Stimulated activated naive CD8-positive, alpha-beta T cell treated with anti-CD3 and anti-CD28 coated beads, Interleukin-15, amount 100 ng/mL, for 72 hours (primary cell): ENCODE measurements around the gene PSMD2.

ENCODE experiments used
- ATAC-seq: fragments of 150-1000 bp; cut with Tn5 transposase; 2 replicates; pipeline ENCODE4 v1.10.0; 2021; ENCODE audit warnings: mild to moderate bottlenecking, moderate library complexity
- DNase-seq, 2 donors: peaks; one replicate each; pipeline ENCODE4 v3.0.0; 2021 to 2022
- H3K27ac Mint-ChIP-seq, 2 donors: one replicate each; pipeline ENCODE4 v1.8.0; 2022; ENCODE audit warnings: mild to moderate bottlenecking in 2 of 2, mixed read lengths in 2 of 2, moderate library complexity in 2 of 2
- H3K27me3 Mint-ChIP-seq: one replicate; pipeline ENCODE4 v1.8.0; 2022; ENCODE audit warnings: mixed read lengths
- H3K4me1 Mint-ChIP-seq: one replicate; pipeline ENCODE4 v1.8.0; 2022; ENCODE audit warnings: mild to moderate bottlenecking, mixed read lengths
- H3K4me3 Mint-ChIP-seq, 2 donors: one replicate each; pipeline ENCODE4 v1.8.0; 2022; ENCODE audit warnings: mild to moderate bottlenecking in 2 of 2, mixed read lengths in 2 of 2, moderate library complexity in 1 of 2
- H3K9me3 Mint-ChIP-seq, 2 donors: one replicate each; pipeline ENCODE4 v1.8.0; 2022; ENCODE audit warnings: mixed read lengths in 2 of 2

PSMD2 gene

GRCh38 chr3:184299488-184300377 lies 692 bp downstream of the PSMD2 start:
- Mint-ChIP-seq H3K9me3 (no peaks in the 10 kb centered on the region), H3K4me1 (peaks cover 28% of the 10 kb centered on the region), H3K27me3 (no peaks in the 10 kb centered on the region), H3K27ac (peak overlapping the region; percentile 86 to 99), H3K4me3 (peak overlapping the region; percentile 86 to 89)
- ATAC-seq (no peak), DNase-seq (no peak)

GRCh38 chr3:184300378-184300720 lies 1.3 kb downstream of the PSMD2 start:
- Mint-ChIP-seq H3K9me3 (no peaks in the 10 kb centered on the region), H3K4me1 (peaks cover 28% of the 10 kb centered on the region), H3K27me3 (no peaks in the 10 kb centered on the region), H3K27ac (no peak overlapping the region), H3K4me3 (peak overlapping the region; percentile 86 to 89)
- DNase-seq = no peak
- no peak for ATAC-seq

- Mint-ChIP-seq H3K27me3 (no peaks in the 10 kb centered on the region), H3K4me1 (peaks cover 27% of the 10 kb centered on the region), H3K9me3 (no peaks in the 10 kb centered on the region), H3K4me3 (no peak overlapping the region), H3K27ac (no peak overlapping the region)
- ATAC-seq (peak; percentile 71), DNase-seq (no peak)
These were observed 6.5 kb downstream of the PSMD2 start for GRCh38 chr3:184305577-184305976.

- no peak overlapping the region for H3K27ac Mint-ChIP-seq
- H3K9me3 Mint-ChIP-seq = no peaks in the 10 kb centered on the region
- ATAC-seq = no peak
- H3K27me3 Mint-ChIP-seq = no peaks in the 10 kb centered on the region
- no peak overlapping the region for H3K4me3 Mint-ChIP-seq
- no peak for DNase-seq
- peaks cover 18% of the 10 kb centered on the region for H3K4me1 Mint-ChIP-seq
These were observed 7.4 kb downstream of the PSMD2 start for GRCh38 chr3:184306341-184306972.

- Mint-ChIP-seq H3K9me3 (no peaks in the 10 kb centered on the region), H3K4me1 (peaks cover 15% of the 10 kb centered on the region), H3K27ac (no peak overlapping the region), H3K27me3 (no peaks in the 10 kb centered on the region), H3K4me3 (no peak overlapping the region)
- DNase-seq (no peak), ATAC-seq (no peak)
These were observed 8.9 kb downstream of the PSMD2 start for GRCh38 chr3:184307915-184308314.

- Mint-ChIP-seq H3K27me3 (no peaks in the 10 kb centered on the region), H3K4me3 (no peak overlapping the region), H3K4me1 (peaks cover 15% of the 10 kb centered on the region), H3K9me3 (no peaks in the 10 kb centered on the region), H3K27ac (no peak overlapping the region)
- DNase-seq (no peak), ATAC-seq (no peak)
These were observed 9.7 kb downstream of the PSMD2 start for GRCh38 chr3:184308744-184309143.

GRCh38 chr3:184311633-184312032 lies 12.6 kb downstream of the PSMD2 start:
- ATAC-seq (no peak), DNase-seq (no peak)
- peaks cover 20% of the 10 kb centered on the region for H3K4me1 Mint-ChIP-seq
- no peaks in the 10 kb centered on the region for H3K9me3 Mint-ChIP-seq
- no peak overlapping the region for H3K27ac Mint-ChIP-seq
- no peak overlapping the region for H3K4me3 Mint-ChIP-seq
- no peaks in the 10 kb centered on the region for H3K27me3 Mint-ChIP-seq

- no peaks in the 10 kb centered on the region for H3K9me3 Mint-ChIP-seq
- H3K4me1 Mint-ChIP-seq = peaks cover 36% of the 10 kb centered on the region
- no peaks in the 10 kb centered on the region for H3K27me3 Mint-ChIP-seq
- ATAC-seq (peak; percentile 89), DNase-seq (peak; percentile 90 to 91)
- H3K4me3 Mint-ChIP-seq = peak within 1 kb of the TSS; percentile 74 to 89
- peak within 1 kb of the TSS; percentile 94 to 95 for H3K27ac Mint-ChIP-seq
These were observed 15.3 kb downstream of the PSMD2 start, which contains the start of gene EIF4G1 for GRCh38 chr3:184314363-184314699. Gene EIF4G1 (plus strand): TSS chr3:184314606. CDS start chr3:184315797, 1,191 bp downstream.

- H3K27ac Mint-ChIP-seq = peak overlapping the region; percentile 94 to 95
- H3K4me3 Mint-ChIP-seq = peak overlapping the region; percentile 74 to 89
- peak; percentile 55 to 62 for DNase-seq
- peak; percentile 67 for ATAC-seq
- no peaks in the 10 kb centered on the region for H3K27me3 Mint-ChIP-seq
- H3K9me3 Mint-ChIP-seq = no peaks in the 10 kb centered on the region
- H3K4me1 Mint-ChIP-seq = peaks cover 42% of the 10 kb centered on the region
These were observed 15.9 kb downstream of the PSMD2 start for GRCh38 chr3:184314700-184315542.

- ATAC-seq = peak; percentile 10
These were observed 16.5 kb downstream of the PSMD2 start for GRCh38 chr3:184315543-184315867.

GRCh38 chr3:184315871-184316661 lies 17.0 kb downstream of the PSMD2 start:
- peak; percentile 2 for ATAC-seq
- peak overlapping the region; percentile 67 to 78 for H3K4me3 Mint-ChIP-seq
- no peaks in the 10 kb centered on the region for H3K9me3 Mint-ChIP-seq
- DNase-seq = no peak
- peaks cover 42% of the 10 kb centered on the region for H3K4me1 Mint-ChIP-seq
- peak overlapping the region; percentile 71 to 94 for H3K27ac Mint-ChIP-seq
- no peaks in the 10 kb centered on the region for H3K27me3 Mint-ChIP-seq

More at GRCh38 chr3:184315543-184315867, 16.5 kb downstream of the PSMD2 start:
- H3K9me3 Mint-ChIP-seq = no peaks in the 10 kb centered on the region
- H3K4me3 Mint-ChIP-seq = peak overlapping the region; percentile 67 to 78
- DNase-seq = no peak
- H3K27ac Mint-ChIP-seq = peak overlapping the region; percentile 71 to 94
- peaks cover 42% of the 10 kb centered on the region for H3K4me1 Mint-ChIP-seq
- no peaks in the 10 kb centered on the region for H3K27me3 Mint-ChIP-seq

GRCh38 chr3:184316792-184317191 lies 17.8 kb downstream of the PSMD2 start:
- Mint-ChIP-seq H3K9me3 (no peaks in the 10 kb centered on the region), H3K4me3 (peak overlapping the region; percentile 67 to 78), H3K27ac (peak overlapping the region; percentile 71 to 90), H3K4me1 (peaks cover 47% of the 10 kb centered on the region), H3K27me3 (no peaks in the 10 kb centered on the region)
- DNase-seq = no peak
- ATAC-seq = no peak

GRCh38 chr3:184317201-184317600 lies 18.2 kb downstream of the PSMD2 start:
- H3K9me3 Mint-ChIP-seq = no peaks in the 10 kb centered on the region
- no peak for DNase-seq
- peaks cover 51% of the 10 kb centered on the region for H3K4me1 Mint-ChIP-seq
- H3K27me3 Mint-ChIP-seq = no peaks in the 10 kb centered on the region
- peak overlapping the region; percentile 24 to 86 for H3K27ac Mint-ChIP-seq
- ATAC-seq = no peak
- H3K4me3 Mint-ChIP-seq = peak overlapping the region; percentile 55 to 78

- ATAC-seq (peak; percentile 57), DNase-seq (peak in 1 of 2 donors; percentile 30)
- no peak overlapping the region for H3K4me3 Mint-ChIP-seq
- no peaks in the 10 kb centered on the region for H3K9me3 Mint-ChIP-seq
- H3K27me3 Mint-ChIP-seq = no peaks in the 10 kb centered on the region
- H3K4me1 Mint-ChIP-seq = peaks cover 77% of the 10 kb centered on the region
- H3K27ac Mint-ChIP-seq = peak overlapping the region; percentile 43 to 55
These were observed 21.0 kb downstream of the PSMD2 start for GRCh38 chr3:184320104-184320445.

- Mint-ChIP-seq H3K4me1 (peaks cover 77% of the 10 kb centered on the region), H3K27ac (peak overlapping the region; percentile 63 to 81), H3K9me3 (no peaks in the 10 kb centered on the region), H3K4me3 (no peak overlapping the region), H3K27me3 (no peaks in the 10 kb centered on the region)
- DNase-seq (no peak), ATAC-seq (no peak)
These were observed 22.6 kb downstream of the PSMD2 start for GRCh38 chr3:184321666-184322065.
